BLaER1 (cell line): Measurements from ENCODE around the gene TP53INP2.

Experiments
- H3K27ac ChIP-seq: shearing (Covaris generic); formaldehyde crosslinking; 2 replicates; pipeline ENCODE4 v1.8.1; 2022
- H3K27me3 ChIP-seq: shearing (Covaris generic); formaldehyde crosslinking; 2 replicates; pipeline ENCODE4 v1.8.1; 2022
- H3K36me3 ChIP-seq: shearing (Covaris generic); formaldehyde crosslinking; 2 replicates; pipeline ENCODE4 v1.8.1; 2022
- H3K4me1 ChIP-seq: shearing (Covaris generic); formaldehyde crosslinking; 2 replicates; pipeline ENCODE4 v1.8.1; 2022
- H3K4me2 ChIP-seq: shearing (Covaris generic); formaldehyde crosslinking; 2 replicates; pipeline ENCODE4 v1.8.1; 2022
- H3K4me3 ChIP-seq: shearing (Covaris generic); formaldehyde crosslinking; 2 replicates; pipeline ENCODE4 v1.8.1; 2022
- H3K9ac ChIP-seq: shearing (Covaris generic); formaldehyde crosslinking; 2 replicates; pipeline ENCODE4 v1.8.1; 2022
- H3K9me3 ChIP-seq: shearing (Covaris generic); formaldehyde crosslinking; 2 replicates; pipeline ENCODE4 v1.8.1; 2022
- H4K20me1 ChIP-seq: shearing (Covaris generic); formaldehyde crosslinking; 2 replicates; pipeline ENCODE4 v1.8.1; 2022
- Cebpa-rat ChIP-seq: shearing (Covaris generic); IDR thresholded peaks from 2 replicates; pipeline ENCODE4 v1.8.1; 2022

TP53INP2 gene

DNA sequence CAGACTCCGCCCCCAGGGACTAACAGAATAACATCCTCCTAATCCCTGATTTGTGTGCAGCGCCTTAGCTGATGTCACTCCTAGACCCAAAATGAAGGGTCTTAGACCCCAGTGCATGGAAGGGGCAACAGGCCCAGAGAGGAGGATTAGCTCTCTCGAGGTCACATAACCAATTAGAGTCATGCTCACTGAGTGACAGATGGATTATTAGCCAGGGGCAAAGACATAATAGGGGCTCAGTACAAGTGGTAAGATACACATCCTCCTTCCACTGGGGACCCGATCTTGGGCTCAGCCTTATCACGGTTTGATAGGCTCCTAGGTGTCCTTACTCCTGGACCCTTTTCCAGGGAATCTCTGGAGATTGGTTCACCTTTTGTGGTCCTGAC, 858 bp downstream of the TP53INP2 start:
- H3K4me3 ChIP-seq = peak overlapping the region; percentile 92
- H3K4me2 ChIP-seq = peak overlapping the region; percentile 82
- no peak for TF ChIP-seq Cebpa-rat
- peaks cover 54% of the 10 kb centered on the region for H3K4me1 ChIP-seq
- H3K9ac ChIP-seq = peak overlapping the region; percentile 94
- H3K9me3 ChIP-seq = no peaks in the 10 kb centered on the region
- peak overlapping the region; percentile 96 for H3K27ac ChIP-seq
- H4K20me1 ChIP-seq = peaks cover 1% of the 10 kb centered on the region; the same call in 1 of the 2 replicates
- no peaks in the 10 kb centered on the region for H3K36me3 ChIP-seq
- peaks cover under 1% of the 10 kb centered on the region; the same call in 1 of the 2 replicates for H3K27me3 ChIP-seq

DNA sequence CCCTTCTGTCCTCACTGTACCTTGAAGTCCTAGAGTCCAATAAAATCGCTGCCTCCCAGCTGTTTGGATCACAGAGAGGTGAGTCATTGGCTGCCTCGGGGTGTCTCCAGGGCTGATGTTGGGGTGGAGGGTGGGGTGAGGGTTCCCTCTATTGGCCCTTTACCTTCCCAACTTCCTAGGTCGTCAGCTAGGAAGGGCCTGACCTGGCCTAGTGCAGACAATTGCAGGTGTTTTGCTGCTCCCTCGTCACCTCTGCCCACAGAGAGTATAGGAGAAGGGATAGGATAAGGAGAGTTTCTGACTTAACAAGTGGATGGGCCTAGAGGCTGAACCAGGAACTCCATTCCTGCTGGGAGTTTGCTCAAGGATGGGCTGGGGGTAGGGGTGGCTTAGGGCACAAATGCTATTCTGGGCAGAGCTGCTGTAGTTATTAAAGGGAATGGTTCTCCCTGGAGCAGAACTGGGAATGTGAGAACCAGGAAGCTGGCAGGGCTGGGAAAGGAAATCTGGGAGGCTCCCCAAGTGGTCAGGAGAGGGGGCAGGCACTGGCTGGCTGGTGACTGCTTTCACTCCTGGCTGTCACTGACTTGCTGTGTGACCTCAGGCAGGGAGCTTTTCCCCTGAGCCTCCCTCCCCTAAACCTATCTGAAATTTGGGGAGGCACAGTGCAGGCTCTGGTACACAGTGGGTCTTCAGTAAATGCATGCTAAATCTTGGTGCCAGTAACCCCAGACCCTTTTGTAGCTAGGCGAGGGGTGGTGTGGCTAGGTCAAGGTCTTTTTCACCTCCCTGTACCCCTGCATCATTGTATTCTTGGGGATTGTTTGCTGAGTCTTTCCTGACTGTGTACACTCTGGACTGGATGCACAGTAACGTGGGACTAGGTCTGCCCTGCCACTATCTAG, 1.5 kb downstream of the TP53INP2 start:
- peaks cover 8% of the 10 kb centered on the region for H4K20me1 ChIP-seq
- H3K9me3 ChIP-seq = no peaks in the 10 kb centered on the region
- no peaks in the 10 kb centered on the region for H3K36me3 ChIP-seq
- peak overlapping the region; percentile 94 for H3K9ac ChIP-seq
- no peak for TF ChIP-seq Cebpa-rat
- H3K27ac ChIP-seq = peak overlapping the region; percentile 96
- peak overlapping the region; percentile 92; the same call in 1 of the 2 replicates for H3K4me3 ChIP-seq
- peaks cover 7% of the 10 kb centered on the region for H3K27me3 ChIP-seq
- H3K4me2 ChIP-seq = peak overlapping the region; percentile 82
- H3K4me1 ChIP-seq = peaks cover 60% of the 10 kb centered on the region

DNA sequence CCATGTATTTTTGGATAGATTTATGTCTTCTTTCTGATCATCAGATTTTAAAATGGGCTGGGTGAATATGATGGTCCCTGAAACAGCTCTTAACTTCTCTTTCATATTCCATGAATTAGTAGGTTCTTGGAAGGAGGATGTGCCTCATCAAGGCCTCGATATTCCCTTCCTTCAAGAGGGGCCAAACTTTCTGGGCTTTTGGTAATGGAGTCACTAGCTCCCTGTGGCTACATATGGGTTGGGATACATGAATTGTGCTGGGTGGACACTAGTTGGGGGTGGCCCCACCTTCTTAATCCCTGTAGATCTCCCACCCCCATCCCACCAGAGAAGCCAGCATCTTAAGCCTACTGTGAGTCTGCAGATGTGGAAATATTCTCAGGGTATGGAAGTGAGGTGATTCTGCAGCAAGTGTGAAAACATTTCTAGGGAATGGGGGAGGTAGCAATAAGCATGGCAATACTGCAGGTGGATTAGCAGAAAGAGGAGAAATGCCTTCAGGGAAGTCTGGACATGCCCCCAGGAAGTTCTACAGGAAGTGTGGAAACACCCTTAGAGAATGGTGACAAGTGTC, 2.2 kb downstream of the TP53INP2 start:
- Histone ChIP-seq H3K4me3 (no peak overlapping the region), H4K20me1 (peaks cover 15% of the 10 kb centered on the region), H3K4me1 (peaks cover 67% of the 10 kb centered on the region), H3K9me3 (no peaks in the 10 kb centered on the region), H3K4me2 (peak overlapping the region; percentile 82), H3K27ac (no peak overlapping the region), H3K36me3 (peaks cover 3% of the 10 kb centered on the region; the same call in 1 of the 2 replicates), H3K27me3 (peaks cover 10% of the 10 kb centered on the region), H3K9ac (no peak overlapping the region; the same call in 1 of the 2 replicates)
- TF ChIP-seq Cebpa-rat = no peak

DNA sequence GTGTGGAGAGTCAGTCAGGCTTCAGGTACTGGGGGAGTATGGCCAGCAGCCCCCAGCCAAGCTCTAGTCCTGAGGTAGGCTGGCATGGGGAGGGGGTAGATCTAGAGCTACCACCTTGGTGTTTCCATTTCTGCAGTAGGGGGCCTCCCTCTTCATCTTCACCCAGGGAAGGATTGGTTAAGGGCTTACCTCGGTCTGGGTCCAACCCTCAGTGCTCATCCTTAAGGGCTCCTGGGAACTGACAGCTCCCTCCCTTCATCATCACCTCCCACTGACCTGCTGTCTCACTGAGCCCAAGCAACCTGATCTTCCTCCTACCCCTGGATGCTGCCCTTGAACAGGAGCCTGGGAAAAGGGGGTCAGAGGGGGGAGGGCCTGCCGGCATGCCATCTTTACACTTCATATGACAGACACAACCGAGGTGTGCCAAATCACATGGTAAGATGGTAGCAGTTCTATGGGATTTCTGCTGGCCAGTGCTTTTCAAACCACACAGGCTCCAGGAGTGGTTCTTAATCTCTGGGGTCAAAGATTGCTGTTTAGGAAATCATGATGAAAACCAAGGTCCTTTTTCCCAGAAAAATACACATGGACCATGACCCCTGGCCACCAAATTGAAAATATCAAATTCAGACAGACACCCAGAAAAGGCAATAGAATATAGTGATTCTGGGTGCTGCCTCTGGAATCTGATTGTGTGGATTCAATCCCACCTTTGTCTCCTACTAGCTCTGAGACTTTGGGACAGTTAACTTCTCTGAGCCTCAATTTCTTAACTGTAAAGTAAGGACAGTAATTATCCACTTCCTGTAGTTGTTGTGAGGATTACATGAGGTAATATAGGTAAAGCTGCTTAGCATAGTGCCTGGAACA, 3.0 kb downstream of the TP53INP2 start:
- Histone ChIP-seq H3K4me2 (peak overlapping the region; percentile 82; the same call in 1 of the 2 replicates), H3K9ac (no peak overlapping the region; the same call in 1 of the 2 replicates)

DNA sequence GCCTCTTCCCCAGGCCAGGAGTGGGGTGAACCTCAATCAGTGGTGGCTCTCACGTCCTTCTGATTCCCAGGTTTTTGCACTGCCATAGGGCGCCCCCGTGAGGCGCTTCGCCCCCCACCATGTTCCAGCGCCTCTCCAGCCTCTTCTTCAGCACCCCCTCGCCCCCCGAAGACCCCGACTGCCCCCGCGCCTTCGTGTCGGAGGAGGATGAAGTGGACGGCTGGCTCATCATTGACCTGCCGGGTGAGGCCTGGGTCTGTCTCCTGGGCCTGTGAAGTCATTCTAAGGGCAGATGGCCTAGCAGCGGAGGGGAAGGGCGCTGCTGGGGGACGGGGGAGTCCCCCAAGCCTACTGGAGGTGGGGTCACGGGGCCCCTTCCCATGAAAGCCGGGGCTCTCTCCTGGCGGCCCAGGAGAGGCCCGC, 4.5 kb downstream of the TP53INP2 start:
- Histone ChIP-seq H3K4me1 (peaks cover 52% of the 10 kb centered on the region), H3K9ac (peak overlapping the region; percentile 78), H4K20me1 (peaks cover 35% of the 10 kb centered on the region), H3K4me2 (peak overlapping the region; percentile 97), H3K36me3 (peaks cover 24% of the 10 kb centered on the region), H3K27ac (peak overlapping the region; percentile 85), H3K27me3 (peaks cover 10% of the 10 kb centered on the region), H3K9me3 (no peaks in the 10 kb centered on the region), H3K4me3 (peak overlapping the region; percentile 77)
- no peak for TF ChIP-seq Cebpa-rat

More for the DNA sequence above, 3.0 kb downstream of the TP53INP2 start:
- H3K9me3 ChIP-seq = no peaks in the 10 kb centered on the region
- peaks cover 10% of the 10 kb centered on the region for H3K27me3 ChIP-seq
- H3K4me1 ChIP-seq = peaks cover 65% of the 10 kb centered on the region
- TF ChIP-seq Cebpa-rat = no peak
- no peak overlapping the region for H3K4me3 ChIP-seq
- peaks cover 11% of the 10 kb centered on the region; the same call in 1 of the 2 replicates for H3K36me3 ChIP-seq
- peaks cover 22% of the 10 kb centered on the region for H4K20me1 ChIP-seq
- H3K27ac ChIP-seq = no peak overlapping the region

DNA sequence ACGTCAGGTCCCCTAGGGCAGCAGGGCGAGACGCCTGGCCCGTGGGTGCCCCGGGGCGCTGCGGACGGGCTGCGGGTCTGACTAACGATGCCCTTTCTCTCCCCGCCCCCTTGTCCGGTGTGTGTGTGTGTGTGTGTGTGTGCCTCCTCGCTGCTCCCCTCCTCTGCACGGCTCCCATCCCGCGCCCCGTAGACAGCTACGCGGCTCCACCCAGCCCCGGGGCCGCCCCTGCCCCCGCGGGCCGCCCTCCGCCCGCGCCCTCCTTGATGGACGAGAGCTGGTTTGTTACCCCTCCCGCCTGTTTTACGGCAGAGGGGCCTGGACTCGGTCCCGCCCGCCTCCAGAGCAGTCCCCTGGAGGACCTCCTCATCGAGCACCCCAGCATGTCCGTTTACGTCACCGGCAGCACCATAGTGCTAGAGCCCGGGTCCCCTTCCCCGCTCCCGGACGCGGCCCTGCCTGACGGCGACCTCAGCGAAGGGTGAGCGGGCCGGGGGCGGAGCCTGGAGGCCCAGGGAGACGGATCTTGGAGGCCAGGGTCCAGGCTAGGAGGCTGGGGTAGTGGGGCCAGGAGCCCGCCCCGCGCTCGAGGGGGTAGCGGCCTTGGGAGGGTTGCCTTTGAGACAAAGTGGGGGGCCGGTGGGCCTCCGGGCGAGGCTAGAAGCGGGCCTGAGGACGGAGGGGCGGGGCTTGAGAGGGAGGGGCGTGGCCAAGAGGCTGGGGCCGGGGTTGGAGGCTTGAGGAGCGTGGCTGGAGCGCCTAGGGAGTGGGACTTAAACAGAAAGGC, 5.1 kb downstream of the TP53INP2 start:
- no peak for TF ChIP-seq Cebpa-rat
- peak overlapping the region; percentile 77 for H3K4me3 ChIP-seq
- peaks cover 37% of the 10 kb centered on the region for H4K20me1 ChIP-seq
- peak overlapping the region; percentile 78 for H3K9ac ChIP-seq
- H3K9me3 ChIP-seq = no peaks in the 10 kb centered on the region
- peak overlapping the region; percentile 85 for H3K27ac ChIP-seq
- H3K4me2 ChIP-seq = peak overlapping the region; percentile 97
- H3K36me3 ChIP-seq = peaks cover 30% of the 10 kb centered on the region
- H3K27me3 ChIP-seq = peaks cover 10% of the 10 kb centered on the region
- H3K4me1 ChIP-seq = peaks cover 52% of the 10 kb centered on the region

DNA sequence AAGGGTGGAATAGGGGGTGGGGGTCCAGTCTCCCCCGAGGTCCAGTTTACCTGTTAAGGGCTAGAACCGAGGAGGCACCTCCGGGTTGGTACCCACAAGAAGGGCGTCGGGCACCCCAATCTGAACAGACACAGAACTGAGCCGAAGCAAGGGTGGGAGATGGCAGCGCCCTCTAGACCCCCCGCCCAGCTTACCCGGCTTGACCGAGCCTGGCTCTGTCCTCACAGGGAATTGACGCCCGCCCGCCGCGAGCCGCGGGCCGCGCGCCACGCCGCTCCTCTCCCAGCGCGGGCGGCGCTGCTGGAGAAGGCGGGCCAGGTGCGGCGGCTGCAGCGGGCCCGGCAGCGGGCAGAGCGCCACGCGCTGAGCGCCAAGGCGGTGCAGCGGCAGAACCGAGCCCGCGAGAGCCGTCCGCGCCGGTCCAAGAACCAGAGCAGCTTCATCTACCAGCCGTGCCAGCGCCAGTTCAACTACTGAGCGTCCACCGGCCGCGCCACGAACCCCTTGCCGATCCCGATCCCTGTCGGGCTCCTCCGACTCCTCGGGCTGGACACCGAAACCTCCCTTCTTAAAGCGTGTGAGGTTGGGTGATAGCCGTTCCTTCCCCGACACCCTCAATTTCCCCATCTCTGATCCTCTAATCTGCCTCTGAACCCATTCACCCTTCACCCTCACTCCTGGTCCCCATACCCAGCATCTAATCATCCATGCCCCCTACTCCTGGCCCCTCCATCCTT, 5.9 kb downstream of the TP53INP2 start:
- Histone ChIP-seq H3K4me1 (peaks cover 48% of the 10 kb centered on the region), H3K27ac (peak overlapping the region; percentile 85), H3K36me3 (peaks cover 38% of the 10 kb centered on the region), H3K9ac (peak overlapping the region; percentile 78), H3K9me3 (no peaks in the 10 kb centered on the region), H3K4me3 (peak overlapping the region; percentile 77), H3K27me3 (peaks cover 10% of the 10 kb centered on the region), H3K4me2 (peak overlapping the region; percentile 97), H4K20me1 (peaks cover 37% of the 10 kb centered on the region)
- TF ChIP-seq Cebpa-rat = no peak

DNA sequence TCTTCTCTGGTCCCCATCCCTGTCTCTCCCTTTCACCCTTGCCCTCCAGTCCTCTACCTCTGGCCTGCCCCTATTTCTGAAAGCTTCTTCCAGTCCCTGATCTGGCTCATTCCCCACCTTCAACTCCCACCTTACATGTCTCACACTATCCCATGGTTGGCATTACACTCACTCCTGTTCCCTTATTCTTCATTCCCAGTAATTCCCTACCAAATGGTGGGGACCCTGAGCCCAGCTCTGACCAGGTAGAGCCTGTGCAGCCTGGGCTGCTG, 6.4 kb downstream of the TP53INP2 start:
- Histone ChIP-seq H3K9ac (peak overlapping the region; percentile 78), H3K27ac (no peak overlapping the region), H3K9me3 (no peaks in the 10 kb centered on the region), H3K27me3 (peaks cover 10% of the 10 kb centered on the region), H3K4me1 (peaks cover 43% of the 10 kb centered on the region), H3K4me3 (peak overlapping the region; percentile 77), H3K36me3 (peaks cover 43% of the 10 kb centered on the region), H3K4me2 (peak overlapping the region; percentile 97), H4K20me1 (peaks cover 37% of the 10 kb centered on the region)
- no peak for TF ChIP-seq Cebpa-rat
